A673 (cell line): Measurements from ENCODE around the gene MDH1B. TPM values are rescaled to one million over a fixed set of nuclear protein-coding genes. Genes with fewer than 3 reads are reported as not detected.

Experiments
- BruUV-seq: library from RNA; stranded (reverse); fragments of 400-500 nt; replicated peaks from 2 replicates; lab custom pipeline; 2021; lab: Mats Ljungman, UMichigan
- CTCF ChIA-PET: fragments of 300-600 bp; sonication (Branson Sonifier 250); formaldehyde crosslinking; loops from one replicate; lab custom pipeline; 2022; ENCODE audit warnings: antibody characterized with exemption; lab: Charles Lee
- POLR2A ChIA-PET: fragments of 300-600 bp; sonication (Branson Sonifier 250); formaldehyde crosslinking; loops from one replicate; lab custom pipeline; 2022; ENCODE audit warnings: antibody characterized with exemption; ENCODE audit not compliant: low non-redundant PET; lab: Charles Lee
- DNase-seq: peaks from one replicate; pipeline ENCODE4 v3.0.0-alpha.2; 2015; ENCODE audit warnings: low spot score
- H3K27ac ChIP-seq: fragments of 200-600 bp; sonication (generic); 2 replicates; pipeline ENCODE4 v1.5.1; 2016; ENCODE audit warnings: mixed run types, low read depth, mild to moderate bottlenecking, mixed read lengths, antibody characterized with exemption, low read length; ENCODE audit not compliant: poor library complexity, severe bottlenecking
- H3K27me3 ChIP-seq: fragments of 200-600 bp; sonication (generic); replicated peaks from 2 replicates; pipeline ENCODE4 v1.6.1; 2017; ENCODE audit warnings: mixed run types, low read depth, mild to moderate bottlenecking, mixed read lengths, antibody characterized with exemption, low read length; ENCODE audit not compliant: insufficient read depth, poor library complexity
- H3K36me3 ChIP-seq: fragments of 200-600 bp; sonication (generic); 2 replicates; pipeline ENCODE4 v1.6.1; 2016; ENCODE audit warnings: mixed run types, mild to moderate bottlenecking, mixed read lengths, antibody characterized with exemption, low read length; ENCODE audit not compliant: insufficient read depth, poor library complexity, severe bottlenecking
- H3K4me1 ChIP-seq: fragments of 200-600 bp; sonication (generic); 2 replicates; pipeline ENCODE4 v1.6.1; 2017; ENCODE audit warnings: mixed run types, mild to moderate bottlenecking, mixed read lengths, antibody characterized with exemption, low read length; ENCODE audit not compliant: insufficient read depth, poor library complexity, severe bottlenecking
- H3K4me3 ChIP-seq: fragments of 200-600 bp; sonication (generic); 2 replicates; pipeline ENCODE4 v1.5.1; 2016; ENCODE audit warnings: low read depth, mixed run types, mild to moderate bottlenecking, mixed read lengths, low read length; ENCODE audit not compliant: poor library complexity, severe bottlenecking
- H3K9me3 ChIP-seq: fragments of 200-600 bp; sonication (generic); 2 replicates; pipeline ENCODE4 v1.6.1; 2016; ENCODE audit warnings: mixed run types, low read depth, mild to moderate bottlenecking, mixed read lengths, antibody characterized with exemption, low read length; ENCODE audit not compliant: poor library complexity, severe bottlenecking
- CTCF ChIP-seq: fragments of 300-800, 200-600 bp; sonication (generic); conservative IDR thresholded peaks from 2 replicates; pipeline ENCODE4 v1.5.1; 2017; ENCODE audit warnings: low read depth, mild to moderate bottlenecking, antibody characterized with exemption, low read length, moderate library complexity, mixed read lengths
- EZH2 ChIP-seq: fragments of 200-600 bp; sonication (generic); IDR thresholded peaks from 2 replicates; pipeline ENCODE4 v1.6.1; 2017; ENCODE audit warnings: borderline replicate concordance, low read depth, mild to moderate bottlenecking, mixed read lengths, antibody characterized with exemption, low read length; ENCODE audit not compliant: poor library complexity, severe bottlenecking
- intact Hi-C: fragments of 100-400 bp; cut with micrococcal nuclease; formaldehyde crosslinking; loops from one replicate; pipeline ENCODE4 v1.10.0; 2022; ENCODE audit not compliant: unreplicated experiment
- total RNA-seq: library from RNA; stranded (reverse); gene quantifications from 2 replicates; pipeline ENCODE4 v1.2.3, GENCODE V29; 2021

MDH1B gene
- total RNA-seq, 1 experiment from 2014 or later, result 0.86 TPM

GRCh38 chr2:206740800-206741199 lies 24.3 kb downstream of the MDH1B start:
- no peaks in the 10 kb centered on the region for H3K27me3 ChIP-seq
- ChIA-PET CTCF (no interaction called here), POLR2A (no interaction called here)
- H3K4me3 ChIP-seq, result no peak overlapping the region
- H3K4me1 ChIP-seq, result no peaks in the 10 kb centered on the region
- no peak overlapping the region for H3K27ac ChIP-seq
- H3K9me3 ChIP-seq, result no peaks in the 10 kb centered on the region
- DNase-seq, result no peak
- TF ChIP-seq CTCF (no peak), EZH2 (no peak)
- no peaks in the 10 kb centered on the region for H3K36me3 ChIP-seq
- intact Hi-C loops, result no loop called here
- BruUV-seq, result no TSS peak

GRCh38 chr2:206739271-206739670 lies 25.9 kb downstream of the MDH1B start:
- no TSS peak for BruUV-seq
- ChIA-PET POLR2A (interaction anchor here (0.6 kb wide), 1 partner anchor 11 kb away, joined by 4 read pairs; no protein-coding TSS in a partner anchor), CTCF (no interaction called here)
- Histone ChIP-seq H3K27me3 (no peaks in the 10 kb centered on the region), H3K4me3 (no peak overlapping the region), H3K4me1 (no peaks in the 10 kb centered on the region), H3K27ac (no peak overlapping the region), H3K9me3 (no peaks in the 10 kb centered on the region), H3K36me3 (no peaks in the 10 kb centered on the region)
- intact Hi-C loops, result no loop called here
- no peak for TF ChIP-seq EZH2
- TF ChIP-seq CTCF, result no peak
- DNase-seq, result no peak

GRCh38 chr2:206736935-206737334 lies 28.2 kb downstream of the MDH1B start:
- Histone ChIP-seq H3K9me3 (no peaks in the 10 kb centered on the region), H3K36me3 (no peaks in the 10 kb centered on the region), H3K4me3 (no peak overlapping the region), H3K4me1 (no peaks in the 10 kb centered on the region), H3K27me3 (no peaks in the 10 kb centered on the region), H3K27ac (no peak overlapping the region)
- intact Hi-C loops, result no loop called here
- TF ChIP-seq CTCF, result no peak
- CTCF ChIA-PET, result no interaction called here
- no TSS peak for BruUV-seq
- POLR2A ChIA-PET, result no interaction called here
- DNase-seq, result no peak
